ENCODE results near the gene PPT2.
"Not testable (repeated sequence)": the region's sequence is repeated elsewhere in the genome, so short reads cannot be mapped to it uniquely, and the experiment has no call there.

PPT2 gene

DNA sequence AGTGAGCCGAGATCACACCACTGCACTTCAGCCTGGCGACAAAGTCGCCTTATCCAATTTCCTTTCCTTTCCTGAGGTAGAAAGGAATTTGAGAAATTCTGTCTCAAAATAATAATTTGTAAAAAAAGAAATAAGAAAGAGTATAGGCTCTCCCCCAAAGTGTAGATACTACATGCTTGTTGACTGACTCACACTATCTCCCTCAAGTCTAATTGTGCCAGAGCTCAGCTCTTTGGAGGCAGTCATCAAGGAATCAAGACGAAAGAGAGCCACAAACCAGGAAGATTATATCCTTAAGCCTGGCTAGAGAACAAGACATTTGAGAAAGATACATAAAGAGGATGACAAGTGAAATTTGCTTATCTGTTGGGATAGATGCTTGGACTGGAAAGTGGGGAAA is 20.2 kb upstream of the PPT2 start:
- no peak overlapping the region for H3K4me3 ChIP-seq (ENCODE audit: low read length)
- no peak for TF ChIP-seq ZNF274 (IDR thresholded peaks at IDR 0.05; ENCODE audit: low read depth, low read length)

DNA sequence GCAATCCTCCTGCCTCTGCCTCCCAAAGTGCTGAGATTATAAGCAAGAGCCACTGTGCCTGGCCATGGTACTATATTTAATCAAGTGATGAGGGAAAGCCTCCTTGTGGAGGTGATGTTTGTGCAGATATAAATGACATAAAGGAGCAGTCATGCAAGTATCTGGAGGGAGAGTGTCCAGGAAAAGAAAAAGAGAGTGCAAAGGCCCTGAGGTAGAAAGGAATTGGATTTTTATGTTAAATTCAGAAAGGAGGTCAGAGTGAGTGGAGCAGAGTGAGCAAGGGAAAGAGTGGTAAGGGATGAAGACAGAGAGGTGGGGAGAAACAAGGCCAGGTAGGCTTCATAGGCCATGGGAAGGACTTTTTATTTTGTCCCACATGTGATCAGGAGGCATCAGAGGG is 16.5 kb upstream of the PPT2 start:
- no peak overlapping the region for H3K4me3 ChIP-seq (ENCODE audit: low read length)

DNA sequence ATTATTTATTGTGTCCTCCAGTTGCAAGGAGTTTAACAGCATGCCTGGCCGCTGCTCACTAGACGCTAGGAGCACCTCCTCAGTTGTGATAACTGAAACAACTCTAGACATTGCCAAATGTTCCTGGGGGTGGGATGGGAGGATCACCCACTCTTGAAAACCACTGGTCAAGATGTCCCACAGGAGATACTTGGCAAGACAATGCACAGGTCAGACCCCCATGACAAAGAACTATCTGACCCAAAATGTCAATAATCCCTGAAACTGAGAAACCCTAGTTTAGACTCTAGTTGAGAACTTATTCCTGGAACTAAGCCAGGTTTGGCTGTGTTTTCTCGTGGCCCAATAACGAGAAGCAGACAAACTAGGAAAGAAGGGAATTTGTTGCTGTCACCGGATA is 14.4 kb upstream of the PPT2 start:
- TF ChIP-seq ZNF274 (IDR thresholded peaks at IDR 0.05; ENCODE audit: low read depth, low read length), result no peak
- no peak overlapping the region for H3K4me3 ChIP-seq (ENCODE audit: low read length)

More for the DNA sequence above, 16.5 kb upstream of the PPT2 start:
- no peak for TF ChIP-seq ZNF274 (IDR thresholded peaks at IDR 0.05; ENCODE audit: low read depth, low read length)

DNA sequence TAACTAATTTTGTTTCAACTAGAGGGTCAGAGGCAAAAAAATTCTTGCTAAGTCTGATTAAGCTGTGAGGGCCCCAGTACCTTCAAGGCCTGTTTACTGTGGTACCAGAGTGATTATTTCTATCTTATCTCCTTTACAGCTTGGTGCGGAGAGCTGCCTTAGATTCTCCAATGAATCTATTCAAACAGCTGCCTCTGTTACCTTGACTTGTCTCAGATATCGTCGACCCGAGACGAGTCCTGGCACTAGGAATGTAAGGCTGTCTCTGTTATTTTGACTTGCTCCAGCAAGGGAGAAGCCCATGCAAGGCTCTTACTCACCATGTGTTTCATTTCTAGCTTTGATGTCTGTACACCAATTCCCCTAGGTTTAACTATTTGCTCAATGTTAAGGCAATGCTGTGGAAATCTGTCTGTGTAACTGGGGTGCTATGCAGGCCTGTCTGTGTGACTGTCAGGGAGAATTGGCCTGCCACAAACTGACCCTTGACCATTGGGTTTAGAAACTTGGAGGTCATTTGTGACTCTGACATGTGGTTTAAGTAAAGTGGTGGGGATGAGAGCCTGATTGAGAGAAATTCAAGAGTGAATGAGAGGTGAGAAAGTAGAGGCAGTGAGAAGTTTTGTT is 13.4 kb upstream of the PPT2 start:
- no peak for TF ChIP-seq ZNF274 (IDR thresholded peaks at IDR 0.05; ENCODE audit: low read depth, low read length)
- H3K4me3 ChIP-seq (ENCODE audit: low read length), result no peak overlapping the region

DNA sequence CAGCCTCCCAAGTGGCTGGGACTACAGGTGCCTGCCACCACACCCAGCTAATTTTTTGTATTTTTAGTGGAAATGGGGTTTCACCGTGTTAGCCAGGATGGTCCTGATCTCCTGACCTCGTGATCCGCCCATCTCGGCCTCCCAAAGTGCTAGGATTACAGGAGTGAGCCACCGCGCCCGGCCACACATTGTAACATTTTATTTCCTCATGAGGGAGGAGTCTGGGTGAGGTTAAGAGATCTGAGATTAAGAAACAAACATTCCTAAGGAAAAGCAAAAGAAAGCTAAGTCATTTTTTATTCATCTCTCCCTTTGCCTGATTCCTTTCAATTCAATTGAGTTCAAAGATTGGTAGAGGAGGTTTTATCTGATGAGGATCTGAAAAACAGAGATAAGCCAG is 9.7 kb upstream of the PPT2 start:
- not testable (repeated sequence) for H3K4me3 ChIP-seq (ENCODE audit: low read length)

DNA sequence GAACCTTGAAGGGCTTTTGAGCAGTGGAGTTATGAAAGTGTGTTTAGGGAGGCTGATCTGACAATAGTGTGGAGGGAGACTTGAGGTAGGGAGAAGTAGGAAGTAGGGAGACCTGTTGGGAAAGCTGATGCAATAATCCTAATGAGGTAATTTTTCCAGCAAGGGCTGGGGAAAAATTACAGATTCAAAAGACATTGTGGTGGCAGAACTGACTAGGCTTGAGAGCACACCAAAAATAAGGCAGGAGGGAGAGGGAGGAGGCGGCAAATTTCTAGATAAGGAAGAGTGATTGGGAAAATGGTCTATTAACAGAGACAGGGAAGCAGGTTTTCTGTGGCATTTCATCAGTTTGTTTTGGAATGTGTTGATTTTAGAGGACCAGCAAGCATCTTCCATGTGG is 7.7 kb upstream of the PPT2 start:
- no peak overlapping the region for H3K4me3 ChIP-seq (ENCODE audit: low read length)
- TF ChIP-seq ZNF274 (IDR thresholded peaks at IDR 0.05; ENCODE audit: low read depth, low read length), result no peak

DNA sequence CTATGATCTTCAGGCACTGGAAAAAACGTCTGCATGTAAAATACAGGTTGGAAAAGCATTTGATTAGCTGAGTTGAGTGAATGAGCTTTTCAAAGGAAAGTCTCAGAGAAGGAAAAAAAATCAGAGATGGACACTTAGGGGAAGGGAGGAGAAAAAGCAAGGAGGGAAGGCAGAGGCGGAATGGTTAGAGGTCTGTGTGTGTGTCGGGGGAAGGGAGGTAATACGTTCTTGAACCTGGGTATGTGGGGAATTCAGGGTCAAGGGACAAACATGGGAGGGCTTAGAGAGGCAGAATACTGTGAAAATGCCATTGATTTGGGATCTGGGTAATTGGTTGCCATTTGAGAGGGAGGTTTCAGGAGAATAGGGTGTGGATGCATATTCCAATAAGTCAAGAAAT is 7.3 kb upstream of the PPT2 start:
- no peak overlapping the region for H3K4me3 ChIP-seq (ENCODE audit: low read length)
- no peak for TF ChIP-seq ZNF274 (IDR thresholded peaks at IDR 0.05; ENCODE audit: low read depth, low read length)

DNA sequence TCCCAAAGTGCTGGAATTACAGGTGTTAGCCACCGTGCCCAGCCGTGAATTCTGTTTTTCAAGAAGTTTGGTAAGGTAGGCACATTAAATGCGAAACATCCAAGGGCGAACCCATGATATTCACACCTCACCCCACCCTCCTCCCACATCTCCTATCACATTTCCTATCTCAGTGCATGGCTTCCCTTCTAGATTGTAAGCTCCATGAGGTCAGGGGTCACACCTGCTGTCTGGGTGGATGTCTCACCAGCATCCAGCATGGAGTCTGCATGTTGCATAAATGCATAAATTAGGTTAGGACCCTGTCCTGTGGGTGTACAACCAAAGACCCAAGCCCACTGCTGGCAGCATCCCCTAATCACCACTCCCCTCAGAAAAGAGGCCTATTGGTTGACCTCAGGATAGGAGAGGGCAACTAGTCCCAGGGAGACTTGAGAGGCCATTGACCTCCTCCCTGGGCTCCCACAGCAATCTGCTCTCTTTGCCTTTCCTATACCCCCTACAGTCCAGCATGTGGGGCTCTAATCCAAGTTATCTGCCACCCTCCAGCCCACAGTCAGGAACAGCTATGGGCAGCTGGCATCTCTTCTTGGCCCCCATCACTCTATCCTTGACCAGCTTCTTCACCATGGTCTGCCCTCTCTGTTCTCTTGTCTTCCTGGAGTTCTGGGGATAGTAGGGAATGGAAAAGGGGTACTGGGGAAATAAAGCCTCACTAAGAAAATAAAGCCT is 6.4 kb upstream of the PPT2 start:
- TF ChIP-seq ZNF274 (IDR thresholded peaks at IDR 0.05; ENCODE audit: low read depth, low read length), result no peak
- H3K4me3 ChIP-seq (ENCODE audit: low read length), result no peak overlapping the region

DNA sequence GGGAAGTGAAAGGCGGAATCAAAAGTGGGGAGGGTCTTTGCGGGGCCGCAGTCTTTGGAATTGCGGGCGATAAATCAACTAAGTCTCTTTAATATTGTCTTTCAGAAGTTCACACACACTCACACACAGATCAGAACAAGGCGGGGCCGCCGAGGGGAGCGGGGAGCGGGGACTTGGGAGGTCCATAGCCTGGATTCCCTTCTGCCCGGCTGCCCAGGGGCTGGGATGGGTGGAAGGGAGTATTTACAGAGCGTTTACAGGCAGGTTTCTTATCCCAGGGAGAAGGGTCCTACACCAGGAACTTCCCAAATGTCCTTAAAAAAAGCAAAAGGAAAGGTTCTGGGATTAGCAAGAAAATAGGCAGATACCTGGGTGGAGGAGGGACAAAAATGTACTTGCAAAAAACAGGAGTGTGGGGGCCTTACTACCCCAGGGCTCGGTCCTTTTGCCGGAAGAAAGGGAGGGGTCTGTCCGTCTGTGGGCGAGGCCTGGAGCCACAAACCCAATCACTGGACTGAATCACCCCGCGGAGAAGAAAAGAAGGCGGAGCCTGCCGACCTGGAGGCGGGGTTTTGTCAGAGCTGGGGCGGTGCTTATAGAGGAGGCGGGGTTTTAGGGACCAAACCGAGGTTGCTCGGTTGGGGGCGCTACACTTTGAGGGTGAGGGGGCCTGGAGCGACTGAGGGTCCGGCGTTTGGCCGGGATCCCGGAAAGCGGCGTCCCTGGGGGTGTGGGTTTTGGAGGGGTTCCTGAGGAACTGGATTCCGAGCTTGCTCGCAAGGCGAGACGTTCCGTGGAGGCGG is 5.5 kb upstream of the PPT2 start:
- TF ChIP-seq ZNF274 (IDR thresholded peaks at IDR 0.05; ENCODE audit: low read depth, low read length), result no peak
- no peak overlapping the region for H3K4me3 ChIP-seq (ENCODE audit: low read length)

DNA sequence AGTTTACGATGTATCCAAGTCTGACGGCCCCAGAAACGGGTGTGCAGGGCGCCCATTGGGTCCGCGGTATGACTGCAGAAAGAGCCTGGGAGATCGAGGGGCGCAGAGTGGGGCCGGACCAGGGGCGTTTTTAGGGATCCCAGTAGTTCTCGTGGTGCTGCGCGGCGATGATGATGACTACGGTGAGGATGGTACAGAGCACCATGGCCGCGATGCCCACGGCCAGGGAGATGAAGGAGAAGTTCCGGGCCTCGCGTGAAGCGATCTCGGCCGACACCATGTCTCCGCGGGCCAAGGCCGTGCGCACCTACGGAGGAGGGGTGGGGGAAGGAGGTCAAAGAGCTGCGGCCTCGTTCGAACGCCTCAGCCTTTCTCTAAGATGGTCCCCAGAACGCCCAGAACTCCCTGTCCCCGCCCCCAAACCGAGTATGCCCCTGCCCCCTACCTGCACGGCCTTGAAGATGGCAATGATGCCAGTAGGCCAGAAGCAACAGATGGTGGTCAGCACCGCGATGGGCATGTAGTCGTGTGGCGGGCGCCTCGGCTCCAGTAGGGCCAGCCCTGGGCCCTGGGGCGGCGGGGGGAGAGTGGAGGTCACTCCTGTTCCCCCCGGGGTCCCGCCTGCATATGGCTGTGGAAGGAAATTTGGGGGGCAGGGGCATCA is 4.7 kb upstream of the PPT2 start:
- no peak for TF ChIP-seq ZNF274 (IDR thresholded peaks at IDR 0.05; ENCODE audit: low read depth, low read length)
- no peak overlapping the region for H3K4me3 ChIP-seq (ENCODE audit: low read length)

DNA sequence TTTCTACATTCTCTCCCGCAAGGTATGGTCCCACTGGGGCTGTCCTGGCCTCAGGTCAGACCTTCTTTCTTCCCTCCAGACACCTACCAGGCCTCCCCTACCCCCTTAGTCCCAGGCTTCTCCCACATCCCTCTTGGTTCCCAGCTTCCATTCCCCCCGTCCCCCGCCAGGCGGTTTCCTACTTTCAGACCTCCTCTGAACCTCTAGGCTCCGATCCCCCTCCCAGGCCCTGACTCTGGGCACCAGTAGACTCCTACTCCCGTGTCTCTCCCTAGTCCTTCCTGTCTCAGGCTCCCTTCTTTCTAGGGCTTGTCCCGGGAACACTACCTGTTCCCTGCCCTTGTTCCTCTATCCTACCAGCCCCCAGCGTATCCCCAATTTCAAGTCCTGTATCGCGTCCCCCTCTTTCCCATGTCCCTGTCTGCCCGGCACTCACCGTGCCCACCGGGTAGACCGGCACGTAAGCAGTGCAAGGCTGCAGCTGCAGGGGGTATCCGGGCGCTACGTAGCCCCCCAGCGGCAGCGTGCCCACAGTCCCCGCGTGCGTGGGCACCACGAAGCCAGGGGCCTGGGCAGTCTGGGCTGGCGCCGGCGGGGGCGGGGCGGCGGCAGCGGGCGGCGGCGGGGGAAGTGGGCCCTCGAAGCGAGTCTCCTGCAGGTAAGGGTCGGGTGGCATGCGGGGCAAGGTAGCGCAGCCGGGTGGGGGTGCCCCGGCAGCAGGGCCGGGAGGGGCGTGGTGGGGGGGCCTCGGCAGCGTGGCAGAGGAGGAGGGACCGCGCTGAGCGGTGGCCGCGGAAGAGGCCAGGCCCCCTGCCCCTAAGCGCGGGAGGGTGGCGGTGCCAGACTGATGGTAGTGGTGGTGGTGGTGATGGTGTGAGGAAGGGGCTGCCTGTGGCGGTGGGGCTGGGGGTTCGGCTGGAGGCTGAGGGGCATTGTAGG is 3.7 kb upstream of the PPT2 start:
- H3K4me3 ChIP-seq (ENCODE audit: low read length), result no peak overlapping the region
- TF ChIP-seq ZNF274 (IDR thresholded peaks at IDR 0.05; ENCODE audit: low read depth, low read length), result no peak

DNA sequence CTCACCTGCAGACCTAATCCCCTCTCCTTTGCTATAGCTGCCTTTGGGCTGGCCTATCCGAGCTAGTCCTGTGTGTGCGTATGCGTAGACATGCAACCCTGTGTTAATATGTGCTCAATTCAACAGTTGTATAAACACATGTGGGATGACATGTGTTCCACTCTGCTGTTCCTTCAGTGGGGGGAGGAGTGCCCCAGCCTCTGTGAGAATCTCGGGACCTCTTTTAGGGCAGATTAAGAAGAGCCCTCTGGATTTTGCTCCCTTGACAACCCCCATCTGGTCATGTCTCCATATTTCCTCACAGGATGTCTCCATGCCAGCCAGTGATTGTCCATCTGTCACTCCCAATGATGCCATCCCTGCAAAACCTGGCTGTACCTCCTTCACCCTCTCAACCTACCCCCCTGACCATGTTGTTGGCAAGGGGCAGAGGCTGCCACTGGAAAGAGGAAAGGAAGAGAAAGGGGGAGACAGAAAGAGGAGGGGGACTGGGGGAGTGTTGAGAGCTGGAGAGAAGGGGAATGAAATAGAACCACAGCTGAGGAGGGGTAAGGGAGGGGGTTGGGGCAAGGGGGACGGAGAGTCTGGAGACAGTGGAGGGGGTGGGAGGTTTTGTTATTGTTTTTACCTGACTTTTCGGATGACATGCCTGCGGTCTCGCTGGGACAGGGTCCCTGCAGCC is 2.6 kb upstream of the PPT2 start:
- no peak for TF ChIP-seq ZNF274 (IDR thresholded peaks at IDR 0.05; ENCODE audit: low read depth, low read length)
- H3K4me3 ChIP-seq (ENCODE audit: low read length), result no peak overlapping the region
